ENCODE measurements around the gene SESTD1. TPM values are rescaled to one million over a fixed set of nuclear protein-coding genes. Genes with fewer than 3 reads are reported as not detected.
"Not testable (repeated sequence)": the region's sequence is repeated elsewhere in the genome, so short reads cannot be mapped to it uniquely, and the experiment has no call there.

SESTD1 gene
- total RNA-seq, 3 donors from 2014 or later, result 54.1 to 137 (median 54.9) TPM

- no peak for DNase-seq (ENCODE audit: low spot score in 2 of 2)
- no peak overlapping the region for H3K27ac ChIP-seq
- H3K27me3 ChIP-seq, result no peaks in the 10 kb centered on the region
- H3K36me3 ChIP-seq, result no peaks in the 10 kb centered on the region
- no peak for TF ChIP-seq CTCF (IDR thresholded peaks at IDR 0.05)
- no peak for TF ChIP-seq POLR2AphosphoS5 (IDR thresholded peaks at IDR 0.05)
- TF ChIP-seq POLR2A (IDR thresholded peaks at IDR 0.05), result no peak
- H3K9me3 ChIP-seq, result peaks cover 0 to 47% of the 10 kb centered on the region in 2 donors
- H3K4me3 ChIP-seq, result no peak overlapping the region
- intact Hi-C loops (cut with DNase I; ENCODE audit: low total_unique reads), result no loop called here
- no peaks in the 10 kb centered on the region for H3K4me1 ChIP-seq
These were observed 53.3 kb downstream of the SESTD1 start for GRCh38 chr2:179211355-179211754.

- H3K4me3 ChIP-seq; H3K4me1 ChIP-seq; H3K27me3 ChIP-seq; H3K36me3 ChIP-seq; H3K27ac ChIP-seq; intact Hi-C loops (cut with DNase I; ENCODE audit: low total_unique reads); DNase-seq (ENCODE audit: low spot score in 2 of 2): not testable (repeated sequence)
- peaks cover 0 to 47% of the 10 kb centered on the region in 2 donors for H3K9me3 ChIP-seq
These were observed 56.4 kb downstream of the SESTD1 start for GRCh38 chr2:179208277-179208676.

GRCh38 chr2:179207047-179207446, 57.6 kb downstream of the SESTD1 start:
- Histone ChIP-seq H3K4me3 (no peak overlapping the region), H3K9me3 (peaks cover 0 to 53% of the 10 kb centered on the region in 2 donors), H3K4me1 (no peaks in the 10 kb centered on the region), H3K36me3 (no peaks in the 10 kb centered on the region), H3K27ac (no peak overlapping the region), H3K27me3 (no peaks in the 10 kb centered on the region)
- intact Hi-C loops (cut with DNase I; ENCODE audit: low total_unique reads), result no loop called here
- TF ChIP-seq CTCF (IDR thresholded peaks at IDR 0.05) (no peak), POLR2AphosphoS5 (IDR thresholded peaks at IDR 0.05) (no peak), POLR2A (IDR thresholded peaks at IDR 0.05) (no peak)
- no peak for DNase-seq (ENCODE audit: low spot score in 2 of 2)

GRCh38 chr2:179201869-179202268, 62.8 kb downstream of the SESTD1 start:
- no peaks in the 10 kb centered on the region for H3K27me3 ChIP-seq
- TF ChIP-seq POLR2A (IDR thresholded peaks at IDR 0.05), result no peak
- TF ChIP-seq POLR2AphosphoS5 (IDR thresholded peaks at IDR 0.05), result no peak
- no peak for TF ChIP-seq CTCF (IDR thresholded peaks at IDR 0.05)
- H3K9me3 ChIP-seq, result peaks cover 0 to 25% of the 10 kb centered on the region in 2 donors
- intact Hi-C loops (cut with DNase I; ENCODE audit: low total_unique reads), result no loop called here
- H3K27ac ChIP-seq, result no peak overlapping the region
- H3K36me3 ChIP-seq, result no peaks in the 10 kb centered on the region
- no peaks in the 10 kb centered on the region for H3K4me1 ChIP-seq
- no peak overlapping the region for H3K4me3 ChIP-seq
- DNase-seq (ENCODE audit: low spot score in 2 of 2), result no peak

GRCh38 chr2:179195926-179196590, 68.6 kb downstream of the SESTD1 start:
- H3K27ac ChIP-seq; H3K9me3 ChIP-seq; H3K27me3 ChIP-seq; H3K4me1 ChIP-seq; H3K36me3 ChIP-seq; intact Hi-C loops (cut with DNase I; ENCODE audit: low total_unique reads); H3K4me3 ChIP-seq; DNase-seq (ENCODE audit: low spot score in 2 of 2): not testable (repeated sequence)

- H3K27me3 ChIP-seq, result no peaks in the 10 kb centered on the region
- no peaks in the 10 kb centered on the region for H3K36me3 ChIP-seq
- H3K4me3 ChIP-seq, result no peak overlapping the region
- DNase-seq (ENCODE audit: low spot score in 2 of 2), result no peak
- H3K9me3 ChIP-seq, result peaks cover 0 to 3% of the 10 kb centered on the region in 2 donors
- H3K4me1 ChIP-seq, result no peaks in the 10 kb centered on the region
- intact Hi-C loops (cut with DNase I; ENCODE audit: low total_unique reads), result no loop called here
- H3K27ac ChIP-seq, result no peak overlapping the region
- TF ChIP-seq POLR2A (IDR thresholded peaks at IDR 0.05) (no peak), POLR2AphosphoS5 (IDR thresholded peaks at IDR 0.05) (no peak), CTCF (IDR thresholded peaks at IDR 0.05) (no peak)
These were observed 69.5 kb downstream of the SESTD1 start for GRCh38 chr2:179195141-179195540.
